Muscle of leg (tissue), 11 donors: ENCODE measurements around the gene ATP5MC3. TPM values are rescaled to one million over a fixed set of nuclear protein-coding genes. Genes with fewer than 3 reads are reported as not detected.

Experiments used
- DNase-seq: peaks from one replicate; pipeline ENCODE4 v3.0.0; 2013
- H3K27ac ChIP-seq: one replicate; pipeline ENCODE4 v1.5.1; 2013; ENCODE audit warnings: mild to moderate bottlenecking, low read length, control low read depth
- H3K27me3 ChIP-seq: one replicate; pipeline ENCODE4 v1.6.1; 2013; ENCODE audit warnings: low read length; ENCODE audit not compliant: control insufficient read depth, insufficient read depth
- H3K36me3 ChIP-seq: one replicate; pipeline ENCODE4 v1.6.1; 2013; ENCODE audit warnings: low read length; ENCODE audit not compliant: control insufficient read depth, insufficient read depth
- H3K4me1 ChIP-seq: one replicate; pipeline ENCODE4 v1.6.1; 2013; ENCODE audit warnings: low read length; ENCODE audit not compliant: control insufficient read depth, insufficient read depth
- H3K4me3 ChIP-seq: one replicate; pipeline ENCODE4 v1.5.1; 2013; ENCODE audit warnings: low read length, control low read depth
- H3K9me3 ChIP-seq: replicated peaks from 2 replicates; pipeline ENCODE4 v1.6.1; 2013; ENCODE audit warnings: low read depth, low read length; ENCODE audit not compliant: control insufficient read depth
- WGBS: methylation state at CpG from one replicate; pipeline ENCODE4 v1.1.5; 2013; ENCODE audit warnings: missing lambda C conversion rate; ENCODE audit not compliant: insufficient coverage; 5-methylcytosine and 5-hydroxymethylcytosine counted together
- polyA plus RNA-seq, 8 donors: library from polyadenylated mRNA; unstranded; fragments of 120-200 nt; gene quantifications; one replicate each; pipeline versions ENCODE4 v1.2.1 to v1.2.3, GENCODE V29; 2013; ENCODE audit warnings: inconsistent platforms in 1 of 8, low replicate concordance in 1 of 8; ENCODE audit not compliant: insufficient read length in 8 of 8, insufficient read depth in 1 of 8
- total RNA-seq: library from RNA; stranded (reverse); fragments of 120-200 nt; gene quantifications from one replicate; pipeline ENCODE4 v1.2.4, GENCODE V29; 2013

Gene ATP5MC3
- total and polyA plus RNA-seq, 9 donors, result 151 to 279 (median 261) TPM

DNA sequence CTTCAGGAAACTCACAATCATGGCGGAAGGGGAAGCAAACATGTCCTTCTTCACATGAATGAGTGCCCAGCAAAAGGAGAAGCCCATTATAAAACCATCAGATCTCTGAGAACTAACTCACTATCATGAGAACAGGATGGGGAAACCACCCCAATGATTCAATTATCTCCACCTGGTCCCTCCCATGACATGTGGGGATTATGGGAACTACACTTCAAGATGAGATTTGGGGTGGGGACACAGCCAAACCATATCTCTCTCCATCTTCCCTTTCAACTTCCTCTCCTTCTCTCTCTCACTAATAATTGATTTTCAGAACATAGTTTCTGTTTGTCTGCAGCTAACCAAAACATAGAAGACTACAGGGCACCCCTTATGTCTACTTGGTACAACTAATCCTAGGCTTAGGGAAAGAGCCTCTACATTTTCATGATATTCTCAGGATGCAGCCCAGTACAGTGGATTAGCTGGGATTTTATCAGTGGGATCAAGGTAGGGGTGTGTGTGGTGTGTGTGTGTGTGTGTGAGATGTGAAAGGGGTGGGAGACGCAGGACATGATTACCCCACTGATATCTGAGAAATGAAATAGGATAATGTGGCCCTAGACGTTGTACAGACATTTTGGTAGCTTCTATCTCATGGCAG, 10.7 kb downstream of the ATP5MC3 start:
- H3K4me1 ChIP-seq, result no peaks in the 10 kb centered on the region
- H3K9me3 ChIP-seq, result no peaks in the 10 kb centered on the region
- no peak overlapping the region for H3K27ac ChIP-seq
- DNase-seq, result no peak
- H3K27me3 ChIP-seq, result no peaks in the 10 kb centered on the region
- H3K36me3 ChIP-seq, result peaks cover 3% of the 10 kb centered on the region
- no peak overlapping the region for H3K4me3 ChIP-seq
- 100% methylated on average over 1 of the region's 3 CpGs for WGBS

- DNase-seq, result no peak
- H3K4me1 ChIP-seq, result no peaks in the 10 kb centered on the region
- H3K9me3 ChIP-seq, result no peaks in the 10 kb centered on the region
- no CpG with 5 or more reads among the region's 3 CpGs for WGBS
- H3K27ac ChIP-seq, result no peak overlapping the region
- no peak overlapping the region for H3K4me3 ChIP-seq
- H3K36me3 ChIP-seq, result peaks cover 3% of the 10 kb centered on the region
- no peaks in the 10 kb centered on the region for H3K27me3 ChIP-seq
Measured at GRCh38 chr2:175169191-175169590, 12.3 kb downstream of the ATP5MC3 start.

- Histone ChIP-seq H3K9me3 (no peaks in the 10 kb centered on the region), H3K36me3 (peaks cover 3% of the 10 kb centered on the region), H3K27me3 (no peaks in the 10 kb centered on the region), H3K4me3 (peak overlapping the region; percentile 99), H3K4me1 (no peaks in the 10 kb centered on the region), H3K27ac (peak overlapping the region; percentile 90)
- 0% methylated on average over 2 of the region's 11 CpGs for WGBS
- DNase-seq, result no peak
Measured at GRCh38 chr2:175168564-175168945, 13.0 kb downstream of the ATP5MC3 start.

DNA sequence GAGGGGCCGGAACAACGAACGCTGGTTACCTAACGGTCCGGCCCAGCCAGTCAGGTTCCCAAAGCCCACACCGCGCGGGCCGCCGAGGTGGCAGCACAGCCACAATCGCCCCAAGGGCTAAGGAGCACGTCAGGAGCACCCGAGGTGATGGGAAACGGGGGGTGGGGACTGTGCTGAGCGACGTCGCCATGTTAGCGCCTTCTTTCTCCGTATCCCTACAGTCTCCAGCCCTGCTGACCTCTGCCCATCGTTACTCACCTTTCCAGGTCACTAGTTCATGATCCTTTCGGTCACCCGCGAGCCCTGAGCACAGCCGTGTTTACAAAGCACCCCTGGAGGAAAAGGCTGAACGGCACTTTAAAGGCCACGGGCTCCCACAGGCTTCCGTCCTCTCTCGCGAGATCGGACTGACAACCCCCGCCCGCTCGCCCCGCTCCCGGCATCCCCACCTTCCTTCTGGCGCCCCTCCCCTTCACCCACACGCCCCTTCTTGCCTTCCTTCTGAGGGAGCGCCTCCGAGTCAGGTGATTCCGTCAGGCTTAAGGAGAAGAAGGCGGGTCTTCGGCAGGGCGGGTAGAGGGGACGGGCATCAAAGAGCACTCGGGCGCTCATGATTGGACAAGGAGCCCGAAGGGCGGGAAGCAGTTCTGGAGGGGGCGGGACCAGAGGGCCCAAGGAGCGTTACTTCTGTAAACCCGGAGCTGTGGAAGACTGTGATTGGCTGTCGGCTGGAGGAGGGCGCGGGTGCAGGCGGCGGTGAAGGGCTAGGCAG, 13.5 kb downstream of the ATP5MC3 start, which contains the start of gene ATF2:
ATF2 (minus strand) TSS at position 412 of the 772 bp plus-strand sequence. CDS start 31,760 bp downstream, outside the sequence.
- under 1% methylated on average over 50 of the region's 56 CpGs for WGBS
- Histone ChIP-seq H3K27me3 (no peaks in the 10 kb centered on the region), H3K27ac (peak within 1 kb of the TSS; percentile 99), H3K4me1 (no peaks in the 10 kb centered on the region), H3K4me3 (peak within 1 kb of the TSS; percentile 99), H3K9me3 (no peaks in the 10 kb centered on the region), H3K36me3 (no peaks in the 10 kb centered on the region)
- DNase-seq, result peak; percentile 100

DNA sequence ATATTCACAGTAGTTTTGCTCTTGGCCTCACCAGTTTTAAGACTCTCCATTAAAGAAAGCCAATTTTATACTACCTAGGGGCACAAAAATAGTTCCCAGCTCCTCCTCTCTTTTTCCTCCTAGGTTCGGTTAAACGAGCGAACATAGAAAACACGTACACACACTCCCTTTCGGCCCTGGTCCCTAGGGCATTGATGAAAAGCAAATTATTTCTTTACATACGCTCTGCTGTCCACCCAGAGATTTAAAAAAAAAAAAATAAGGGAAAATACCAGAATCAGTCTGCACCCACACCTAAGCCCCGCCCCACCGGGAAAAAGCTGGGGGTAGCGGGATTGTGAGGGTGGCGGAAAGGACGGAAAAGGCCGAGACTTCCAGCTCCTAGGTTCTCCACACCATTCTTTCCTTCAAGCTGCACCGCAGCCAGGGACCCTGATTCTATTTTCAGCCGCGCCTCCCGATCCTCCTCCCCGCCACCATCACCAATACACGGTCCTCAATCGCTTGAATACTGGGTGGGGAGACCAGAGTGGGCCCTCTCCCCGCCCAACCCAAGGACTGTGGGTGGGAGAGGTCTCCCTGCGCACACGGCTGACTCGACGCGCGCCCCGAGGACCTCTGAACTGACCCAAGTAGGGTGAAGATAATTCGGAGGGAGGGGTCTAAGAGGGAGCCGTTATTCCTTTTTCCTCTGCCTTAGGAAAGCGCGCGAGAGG, 14.3 kb downstream of the ATP5MC3 start:
- DNase-seq, result peak; percentile 82
- under 1% methylated on average over 12 of the region's 32 CpGs for WGBS

GRCh38 chr2:175166216-175166824, 15.2 kb downstream of the ATP5MC3 start:
- Histone ChIP-seq H3K9me3 (no peaks in the 10 kb centered on the region), H3K27me3 (no peaks in the 10 kb centered on the region), H3K4me1 (no peaks in the 10 kb centered on the region), H3K4me3 (peak overlapping the region; percentile 99), H3K36me3 (no peaks in the 10 kb centered on the region), H3K27ac (peak overlapping the region; percentile 99)
- no peak for DNase-seq
- no CpG with 5 or more reads among the region's 9 CpGs for WGBS

More for the DNA sequence above, 14.3 kb downstream of the ATP5MC3 start:
- Histone ChIP-seq H3K36me3 (no peaks in the 10 kb centered on the region), H3K27me3 (no peaks in the 10 kb centered on the region), H3K4me1 (no peaks in the 10 kb centered on the region), H3K9me3 (no peaks in the 10 kb centered on the region), H3K27ac (peak overlapping the region; percentile 99), H3K4me3 (peak overlapping the region; percentile 99)

- Histone ChIP-seq H3K36me3 (no peaks in the 10 kb centered on the region), H3K4me3 (no peak overlapping the region), H3K4me1 (no peaks in the 10 kb centered on the region), H3K27ac (no peak overlapping the region), H3K9me3 (no peaks in the 10 kb centered on the region), H3K27me3 (no peaks in the 10 kb centered on the region)
- no peak for DNase-seq
- WGBS, result 100% methylated on average over 2 of the region's 8 CpGs
Measured at GRCh38 chr2:175164235-175164634, 17.3 kb downstream of the ATP5MC3 start.

- no CpG with 5 or more reads among the region's 4 CpGs for WGBS
- Histone ChIP-seq H3K36me3 (peaks cover 5% of the 10 kb centered on the region), H3K4me1 (no peaks in the 10 kb centered on the region), H3K27me3 (no peaks in the 10 kb centered on the region), H3K27ac (no peak overlapping the region), H3K9me3 (no peaks in the 10 kb centered on the region), H3K4me3 (no peak overlapping the region)
- no peak for DNase-seq
Measured at GRCh38 chr2:175158894-175159293, 22.6 kb downstream of the ATP5MC3 start.

GRCh38 chr2:175156534-175156933, 25.0 kb downstream of the ATP5MC3 start:
- WGBS, result 64% methylated on average over 1 of the region's 5 CpGs
- H3K4me1 ChIP-seq, result no peaks in the 10 kb centered on the region

DNA sequence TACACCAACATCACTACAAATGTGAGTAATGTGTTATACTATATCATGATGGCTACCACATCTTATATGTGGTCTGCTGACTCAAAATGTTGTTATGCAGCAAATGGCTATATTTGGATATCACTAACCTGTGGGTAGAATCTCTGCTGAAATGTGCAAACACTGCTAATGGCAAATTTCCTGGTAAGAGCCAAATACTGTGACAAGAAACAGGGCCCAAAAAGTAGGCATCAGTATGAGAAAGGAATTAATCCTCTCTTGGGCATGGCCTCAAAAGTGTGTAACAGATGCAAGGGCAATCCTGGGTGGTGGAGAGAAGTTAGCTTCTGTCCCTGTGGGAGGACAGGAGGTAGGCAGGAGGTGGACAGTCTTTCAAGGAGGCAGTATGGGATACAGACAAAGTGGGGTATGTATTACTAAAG, 26.8 kb downstream of the ATP5MC3 start:
- Histone ChIP-seq H3K36me3 (peaks cover 7% of the 10 kb centered on the region), H3K4me1 (no peaks in the 10 kb centered on the region), H3K27ac (no peak overlapping the region), H3K9me3 (no peaks in the 10 kb centered on the region), H3K27me3 (no peaks in the 10 kb centered on the region), H3K4me3 (no peak overlapping the region)
- DNase-seq, result no peak

More at GRCh38 chr2:175156534-175156933, 25.0 kb downstream of the ATP5MC3 start:
- Histone ChIP-seq H3K4me3 (no peak overlapping the region), H3K27me3 (no peaks in the 10 kb centered on the region), H3K27ac (no peak overlapping the region), H3K9me3 (no peaks in the 10 kb centered on the region), H3K36me3 (peaks cover 5% of the 10 kb centered on the region)
- peak; percentile 9 for DNase-seq
